Measurements from ENCODE around the gene B4GALNT1. TPM values are rescaled to one million over a fixed set of nuclear protein-coding genes. Genes with fewer than 3 reads are reported as not detected.

Gene B4GALNT1
- total and polyA plus RNA-seq, 2 experiments from 2014 or later, result 0.97 to 1.2 TPM

- Histone ChIP-seq H3K9me3 (ENCODE audit: low read depth) (no peaks in the 10 kb centered on the region), H3K79me2 (no peaks in the 10 kb centered on the region), H3K27ac (no peak overlapping the region), H3K9me2 (replicated peaks; ENCODE audit: insufficient read depth) (no peaks in the 10 kb centered on the region), H2AFZ (peak overlapping the region; percentile 84), H3K27me3 (peaks cover 83% of the 10 kb centered on the region), H3K4me1 (ENCODE audit: insufficient read depth) (peaks cover 6% of the 10 kb centered on the region), H3K36me3 (replicated peaks; ENCODE audit: insufficient read depth, low read depth) (no peaks in the 10 kb centered on the region), H4K20me1 (ENCODE audit: insufficient read depth, poor library complexity, severe bottlenecking) (no peaks in the 10 kb centered on the region), H3K4me3 (peak overlapping the region; percentile 46), H3K4me2 (peak overlapping the region; percentile 99)
- TF ChIP-seq CTCF (IDR thresholded peaks at IDR 0.05; ENCODE audit: poor library complexity) (no peak), EZH2phosphoT487 (IDR thresholded peaks at IDR 0.05; ENCODE audit: low read depth, severe bottlenecking, unreplicated experiment) (peak; percentile 62), EZH2 (IDR thresholded peaks at IDR 0.05; ENCODE audit: borderline replicate concordance) (peak; percentile 86)
- WGBS (ENCODE audit: low lambda C conversion rate, missing lambda C conversion rate), result 2% methylated on average over 33 of the region's 67 CpGs
- peak; percentile 8 for DNase-seq (ENCODE audit: low spot score)
Measured at GRCh38 chr12:57632073-57632957, 686 bp downstream of the B4GALNT1 start.

GRCh38 chr12:57631566-57632072 lies 1.4 kb downstream of the B4GALNT1 start:
- H3K4me3 ChIP-seq, result no peak overlapping the region

GRCh38 chr12:57630891-57631433 lies 2.0 kb downstream of the B4GALNT1 start:
- Histone ChIP-seq H3K4me3 (no peak overlapping the region), H2AFZ (no peak overlapping the region), H3K4me1 (ENCODE audit: insufficient read depth) (peaks cover 6% of the 10 kb centered on the region), H3K9me2 (replicated peaks; ENCODE audit: insufficient read depth) (no peaks in the 10 kb centered on the region), H3K27ac (no peak overlapping the region), H3K36me3 (replicated peaks; ENCODE audit: insufficient read depth, low read depth) (no peaks in the 10 kb centered on the region), H3K27me3 (peaks cover 94% of the 10 kb centered on the region), H3K9me3 (ENCODE audit: low read depth) (no peaks in the 10 kb centered on the region), H4K20me1 (ENCODE audit: insufficient read depth, poor library complexity, severe bottlenecking) (no peaks in the 10 kb centered on the region), H3K79me2 (no peaks in the 10 kb centered on the region), H3K4me2 (no peak overlapping the region)
- 70% methylated on average over 6 of the region's 6 CpGs for whole genome bisulfite sequencing (ENCODE audit: low lambda C conversion rate, missing lambda C conversion rate)
- no peak for DNase-seq (ENCODE audit: low spot score)
- TF ChIP-seq CTCF (IDR thresholded peaks at IDR 0.05; ENCODE audit: poor library complexity) (no peak), EZH2 (IDR thresholded peaks at IDR 0.05; ENCODE audit: borderline replicate concordance) (no peak), EZH2phosphoT487 (IDR thresholded peaks at IDR 0.05; ENCODE audit: low read depth, severe bottlenecking, unreplicated experiment) (no peak)

More at GRCh38 chr12:57631566-57632072, 1.4 kb downstream of the B4GALNT1 start:
- Histone ChIP-seq H3K4me1 (ENCODE audit: insufficient read depth) (peaks cover 6% of the 10 kb centered on the region), H3K9me2 (replicated peaks; ENCODE audit: insufficient read depth) (no peaks in the 10 kb centered on the region), H2AFZ (peak overlapping the region; percentile 84), H3K36me3 (replicated peaks; ENCODE audit: insufficient read depth, low read depth) (no peaks in the 10 kb centered on the region), H3K9me3 (ENCODE audit: low read depth) (no peaks in the 10 kb centered on the region), H3K27me3 (peaks cover 90% of the 10 kb centered on the region), H3K4me2 (peak overlapping the region; percentile 99), H3K27ac (no peak overlapping the region), H3K79me2 (no peaks in the 10 kb centered on the region), H4K20me1 (ENCODE audit: insufficient read depth, poor library complexity, severe bottlenecking) (no peaks in the 10 kb centered on the region)
- TF ChIP-seq EZH2phosphoT487 (IDR thresholded peaks at IDR 0.05; ENCODE audit: low read depth, severe bottlenecking, unreplicated experiment), result no peak
- no peak for TF ChIP-seq CTCF (IDR thresholded peaks at IDR 0.05; ENCODE audit: poor library complexity)
- TF ChIP-seq EZH2 (IDR thresholded peaks at IDR 0.05; ENCODE audit: borderline replicate concordance), result no peak
- no peak for DNase-seq (ENCODE audit: low spot score)
- 7% methylated on average over 23 of the region's 26 CpGs for WGBS (ENCODE audit: low lambda C conversion rate, missing lambda C conversion rate)

Data from hepatocyte (in vitro differentiated cells).